Naive thymus-derived CD4-positive, alpha-beta T cell (primary cell): ENCODE results near the gene HBG1. TPM values are rescaled to one million over a fixed set of nuclear protein-coding genes. Genes with fewer than 3 reads are reported as not detected.

Experiments
- ATAC-seq: fragments of 150-1000 bp; cut with Tn5 transposase; 2 replicates; pipeline ENCODE4 v1.10.0; 2021; ENCODE audit warnings: mild to moderate bottlenecking, moderate library complexity
- CTCF ChIA-PET: fragments of 350-600 bp; sonication (Branson Sonifier 250); formaldehyde crosslinking; loops from one replicate; lab custom pipeline; 2021; ENCODE audit warnings: antibody characterized with exemption; lab: Charles Lee
- POLR2A ChIA-PET: fragments of 350-600 bp; sonication (Branson Sonifier 250); formaldehyde crosslinking; loops from one replicate; lab custom pipeline; 2021; ENCODE audit warnings: antibody characterized with exemption, inconsistent platforms; lab: Charles Lee
- DNase-seq, 9 donors: peaks; one replicate each; pipeline versions ENCODE4 v3.0.0 to v3.0.0-alpha.2; 2020 to 2022; ENCODE audit warnings: mixed read lengths in 1 of 9
- H3K27ac ChIP-seq: one replicate; pipeline ENCODE4 v1.7.0; 2013; ENCODE audit warnings: mild to moderate bottlenecking, low read depth, low read length, moderate library complexity
- H3K27me3 ChIP-seq, 2 donors: one replicate each; pipeline ENCODE4 v1.7.0; 2013; ENCODE audit warnings: low read length in 2 of 2, mild to moderate bottlenecking in 2 of 2, moderate library complexity in 2 of 2; ENCODE audit not compliant: control insufficient read depth in 2 of 2, insufficient read depth in 2 of 2
- H3K36me3 ChIP-seq, 3 experiments: 1 replicate in 2 of 3; 2 replicates in 1 of 3; pipeline ENCODE4 v1.7.0; 2013; ENCODE audit warnings: low read length in 3 of 3, mild to moderate bottlenecking in 3 of 3, moderate library complexity in 1 of 3; ENCODE audit not compliant: insufficient read depth in 3 of 3, control insufficient read depth in 2 of 3
- H3K4me1 ChIP-seq, 2 donors: one replicate each; pipeline ENCODE4 v1.7.0; 2013; ENCODE audit warnings: low read length in 2 of 2, mild to moderate bottlenecking in 2 of 2, moderate library complexity in 1 of 2; ENCODE audit not compliant: control insufficient read depth in 2 of 2, insufficient read depth in 2 of 2
- H3K4me3 ChIP-seq: 2 replicates; pipeline ENCODE4 v1.7.0; 2013; ENCODE audit warnings: mild to moderate bottlenecking, low read length
- H3K9me3 ChIP-seq, 3 experiments: 1 replicate in 2 of 3; 2 replicates in 1 of 3; pipeline ENCODE4 v1.7.0; 2013; ENCODE audit warnings: low read length in 3 of 3; ENCODE audit not compliant: control insufficient read depth in 2 of 3
- H3K27ac Mint-ChIP-seq, 9 donors: one replicate each; pipeline ENCODE4 v1.8.0; 2020 to 2022; ENCODE audit warnings: mixed read lengths in 9 of 9, mild to moderate bottlenecking in 8 of 9, moderate library complexity in 5 of 9, inconsistent platforms in 2 of 9
- H3K27me3 Mint-ChIP-seq, 5 donors: one replicate each; pipeline ENCODE4 v1.8.0; 2021 to 2022; ENCODE audit warnings: mixed read lengths in 5 of 5, mild to moderate bottlenecking in 1 of 5
- H3K36me3 Mint-ChIP-seq, 5 donors: one replicate each; pipeline ENCODE4 v1.8.0; 2020 to 2022; ENCODE audit warnings: mixed read lengths in 5 of 5, mild to moderate bottlenecking in 3 of 5, inconsistent platforms in 1 of 5
- H3K4me1 Mint-ChIP-seq, 7 donors: one replicate each; pipeline ENCODE4 v1.8.0; 2020 to 2022; ENCODE audit warnings: mixed read lengths in 7 of 7, mild to moderate bottlenecking in 3 of 7, inconsistent platforms in 1 of 7
- H3K4me3 Mint-ChIP-seq, 10 donors: one replicate each; pipeline ENCODE4 v1.8.0; 2020 to 2022; ENCODE audit warnings: mild to moderate bottlenecking in 10 of 10, mixed read lengths in 10 of 10, moderate library complexity in 6 of 10, inconsistent platforms in 2 of 10
- H3K9me3 Mint-ChIP-seq, 11 donors: one replicate each; pipeline ENCODE4 v1.8.0; 2020 to 2022; ENCODE audit warnings: mixed read lengths in 11 of 11, mild to moderate bottlenecking in 4 of 11, inconsistent platforms in 1 of 11, moderate library complexity in 1 of 11
- intact Hi-C, 2 donors: fragments of 100-400 bp; cut with micrococcal nuclease; formaldehyde crosslinking; loops; one replicate each; pipeline ENCODE4 v1.15.1; 2023
- polyA plus RNA-seq, 2 donors: library from polyadenylated mRNA; unstranded; fragments of 300-500 nt; fragmentation: Illumina TruSeq; gene quantifications; one replicate each; pipeline ENCODE4 v1.2.3, GENCODE V29; 2021
- total RNA-seq, 6 experiments: library from RNA in 5 of 6; stranded (reverse) in 5 of 6; gene quantifications; 1 replicate in 5 of 6; 2 replicates in 1 of 6; pipeline ENCODE4 v1.2.3 and lab custom pipeline; 2021 to 2026

The HBG1 gene
- total and polyA plus RNA-seq, 7 experiments from 2014 or later = not detected

GRCh38 chr11:5225480-5225871, 24.2 kb downstream of the HBG1 start:
- Histone ChIP-seq H3K36me3 (no peaks in the 10 kb centered on the region), H3K4me3 (no peak overlapping the region), H3K27me3 (no peaks in the 10 kb centered on the region), H3K9me3 (no peaks in the 10 kb centered on the region), H3K4me1 (no peaks in the 10 kb centered on the region), H3K27ac (no peak overlapping the region)
- no peak for ATAC-seq
- Mint-ChIP-seq H3K27me3 (peaks cover 0 to 17% (median 5%) of the 10 kb centered on the region in 5 donors), H3K36me3 (no peaks in the 10 kb centered on the region), H3K4me1 (no peaks in the 10 kb centered on the region), H3K27ac (no peak overlapping the region), H3K9me3 (peaks cover 0 to 14% (median 0%) of the 10 kb centered on the region in 11 donors), H3K4me3 (no peak overlapping the region)
- intact Hi-C loops = no loop called here
- CTCF ChIA-PET = no interaction called here
- DNase-seq = no peak
- POLR2A ChIA-PET = no interaction called here

DNA sequence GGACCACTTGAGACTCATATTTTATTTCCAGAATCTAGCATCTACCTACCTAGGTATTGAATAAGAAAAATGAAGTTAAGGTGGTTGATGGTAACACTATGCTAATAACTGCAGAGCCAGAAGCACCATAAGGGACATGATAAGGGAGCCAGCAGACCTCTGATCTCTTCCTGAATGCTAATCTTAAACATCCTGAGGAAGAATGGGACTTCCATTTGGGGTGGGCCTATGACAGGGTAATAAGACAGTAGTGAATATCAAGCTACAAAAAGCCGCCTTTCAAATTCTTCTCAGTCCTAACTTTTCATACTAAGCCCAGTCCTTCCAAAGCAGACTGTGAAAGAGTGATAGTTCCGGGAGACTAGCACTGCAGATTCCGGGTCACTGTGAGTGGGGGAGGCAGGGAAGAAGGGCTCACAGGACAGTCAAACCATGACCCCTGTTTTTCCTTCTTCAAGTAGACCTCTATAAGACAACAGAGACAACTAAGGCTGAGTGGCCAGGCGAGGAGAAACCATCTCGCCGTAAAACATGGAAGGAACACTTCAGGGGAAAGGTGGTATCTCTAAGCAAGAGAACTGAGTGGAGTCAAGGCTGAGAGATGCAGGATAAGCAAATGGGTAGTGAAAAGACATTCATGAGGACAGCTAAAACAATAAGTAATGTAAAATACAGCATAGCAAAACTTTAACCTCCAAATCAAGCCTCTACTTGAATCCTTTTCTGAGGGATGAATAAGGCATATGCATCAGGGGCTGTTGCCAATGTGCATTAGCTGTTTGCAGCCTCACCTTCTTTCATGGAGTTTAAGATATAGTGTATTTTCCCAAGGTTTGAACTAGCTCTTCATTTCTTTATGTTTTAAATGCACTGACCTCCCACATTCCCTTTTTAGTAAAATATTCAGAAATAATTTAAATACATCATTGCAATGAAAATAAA, 24.8 kb downstream of the HBG1 start:
- Histone ChIP-seq H3K4me3 (no peak overlapping the region), H3K9me3 (no peaks in the 10 kb centered on the region), H3K27ac (no peak overlapping the region), H3K27me3 (no peaks in the 10 kb centered on the region), H3K4me1 (no peaks in the 10 kb centered on the region), H3K36me3 (no peaks in the 10 kb centered on the region)
- ChIA-PET CTCF (no interaction called here), POLR2A (no interaction called here)
- H3K36me3 Mint-ChIP-seq = no peaks in the 10 kb centered on the region
- H3K27me3 Mint-ChIP-seq = peaks cover 0 to 17% (median 5%) of the 10 kb centered on the region in 5 donors
- intact Hi-C loops = no loop called here
- no peak overlapping the region for H3K27ac Mint-ChIP-seq
- no peaks in the 10 kb centered on the region for H3K4me1 Mint-ChIP-seq
- H3K4me3 Mint-ChIP-seq = no peak overlapping the region
- ATAC-seq (no peak), DNase-seq (no peak)
- peaks cover 0 to 16% (median 0%) of the 10 kb centered on the region in 11 donors for H3K9me3 Mint-ChIP-seq

DNA sequence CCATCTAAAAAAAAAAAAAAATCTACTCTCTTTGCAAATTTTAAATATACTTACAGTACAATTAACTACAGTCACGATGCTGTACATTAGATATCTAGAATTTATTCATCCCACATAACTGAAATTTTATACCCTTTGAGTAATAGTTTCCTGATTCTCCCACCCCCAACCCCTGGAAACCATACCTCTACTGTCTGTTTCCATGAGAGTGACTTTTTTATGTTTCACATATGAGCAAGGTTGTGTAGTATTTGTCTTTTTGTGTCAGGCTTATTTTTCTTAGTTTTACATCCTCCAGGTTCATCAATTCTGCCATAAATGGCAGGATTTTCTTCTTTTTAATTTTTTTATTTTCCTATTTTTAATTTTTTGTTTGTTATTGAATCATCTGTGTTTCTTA, 26.0 kb downstream of the HBG1 start:
- intact Hi-C loops = no loop called here
- H3K9me3 ChIP-seq = no peaks in the 10 kb centered on the region
- H3K27me3 ChIP-seq = no peaks in the 10 kb centered on the region
- ChIA-PET POLR2A (no interaction called here), CTCF (interaction anchor here (0.6 kb wide), 1 partner anchor 110 kb away, joined by 4 read pairs; no protein-coding TSS in a partner anchor)
- no peak overlapping the region for H3K27ac ChIP-seq
- H3K27me3 Mint-ChIP-seq = peaks cover 0 to 17% (median 5%) of the 10 kb centered on the region in 5 donors
- H3K27ac Mint-ChIP-seq = no peak overlapping the region
- no peak overlapping the region for H3K4me3 ChIP-seq
- ATAC-seq (no peak), DNase-seq (no peak)
- H3K36me3 ChIP-seq = no peaks in the 10 kb centered on the region
- H3K4me1 ChIP-seq = no peaks in the 10 kb centered on the region
- H3K9me3 Mint-ChIP-seq = peaks cover 0 to 20% (median 4%) of the 10 kb centered on the region in 11 donors
- H3K4me1 Mint-ChIP-seq = no peaks in the 10 kb centered on the region
- H3K36me3 Mint-ChIP-seq = no peaks in the 10 kb centered on the region
- no peak overlapping the region for H3K4me3 Mint-ChIP-seq

DNA sequence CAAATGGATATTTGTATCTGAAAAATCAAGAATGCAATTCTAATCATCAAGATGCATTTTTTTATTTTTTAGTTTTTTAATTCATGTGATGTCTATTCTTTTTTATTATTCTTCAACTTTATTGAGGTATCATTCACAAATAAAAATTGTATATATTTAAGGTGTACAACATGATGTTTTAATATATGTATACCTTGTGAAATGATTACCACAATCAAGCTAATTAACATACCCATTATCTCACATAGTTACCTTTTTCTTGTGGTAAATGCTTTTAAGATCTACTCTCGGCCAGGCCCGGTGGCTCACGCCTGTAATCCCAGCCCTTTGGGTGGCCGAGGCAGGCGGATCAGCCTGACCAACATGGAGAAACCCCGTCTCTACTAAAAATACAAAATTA, 26.5 kb downstream of the HBG1 start:
- Histone ChIP-seq H3K27ac (no peak overlapping the region), H3K36me3 (no peaks in the 10 kb centered on the region), H3K27me3 (no peaks in the 10 kb centered on the region), H3K4me1 (no peaks in the 10 kb centered on the region), H3K9me3 (no peaks in the 10 kb centered on the region), H3K4me3 (no peak overlapping the region)
- H3K27ac Mint-ChIP-seq = no peak overlapping the region
- H3K4me1 Mint-ChIP-seq = no peaks in the 10 kb centered on the region
- DNase-seq (no peak), ATAC-seq (no peak)
- POLR2A ChIA-PET = no interaction called here
- H3K9me3 Mint-ChIP-seq = peaks cover 0 to 23% (median 4%) of the 10 kb centered on the region in 11 donors
- CTCF ChIA-PET = interaction anchor here (0.6 kb wide), 1 partner anchor 109 kb away, joined by 4 read pairs; no protein-coding TSS in a partner anchor
- H3K36me3 Mint-ChIP-seq = no peaks in the 10 kb centered on the region
- H3K27me3 Mint-ChIP-seq = peaks cover 0 to 17% (median 5%) of the 10 kb centered on the region in 5 donors
- intact Hi-C loops = no loop called here
- H3K4me3 Mint-ChIP-seq = no peak overlapping the region

- Mint-ChIP-seq H3K9me3 (peaks cover 0 to 4% (median 0%) of the 10 kb centered on the region in 11 donors), H3K36me3 (no peaks in the 10 kb centered on the region), H3K27ac (no peak overlapping the region), H3K4me3 (no peak overlapping the region), H3K27me3 (no peaks in the 10 kb centered on the region), H3K4me1 (no peaks in the 10 kb centered on the region)
- H3K36me3 ChIP-seq = no peaks in the 10 kb centered on the region
- no peaks in the 10 kb centered on the region for H3K27me3 ChIP-seq
- H3K4me3 ChIP-seq = no peak overlapping the region
- H3K9me3 ChIP-seq = no peaks in the 10 kb centered on the region
- no peaks in the 10 kb centered on the region for H3K4me1 ChIP-seq
- DNase-seq = no peak
- intact Hi-C loops = no loop called here
- no peak for ATAC-seq
- ChIA-PET POLR2A (no interaction called here), CTCF (no interaction called here)
- H3K27ac ChIP-seq = no peak overlapping the region
These were observed 39.2 kb downstream of the HBG1 start for GRCh38 chr11:5210376-5210885.

DNA sequence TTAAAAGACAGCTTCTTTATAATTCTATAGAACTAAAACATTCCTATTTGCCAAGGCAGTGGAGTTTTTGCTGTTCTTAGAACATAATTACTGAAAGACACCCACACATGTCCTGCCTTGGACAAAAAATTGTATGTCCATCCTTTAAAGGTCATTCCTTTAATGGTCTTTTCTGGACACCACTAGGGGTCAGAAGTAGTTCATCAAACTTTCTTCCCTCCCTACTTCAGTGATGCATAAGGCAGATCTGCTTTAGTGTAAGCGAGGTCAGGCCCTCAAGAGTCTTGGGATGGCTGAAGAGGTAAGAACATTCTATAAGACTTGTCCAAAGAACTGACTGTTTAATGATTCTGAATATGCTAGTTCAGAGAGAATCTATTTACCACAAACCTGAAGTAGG, 44.9 kb downstream of the HBG1 start:
- no peak for DNase-seq
- no peak overlapping the region for H3K4me3 ChIP-seq
- H3K36me3 ChIP-seq = no peaks in the 10 kb centered on the region
- H3K9me3 Mint-ChIP-seq = no peaks in the 10 kb centered on the region
- no peak for ATAC-seq
- no peak overlapping the region for H3K27ac ChIP-seq
- intact Hi-C loops = no loop called here
- H3K4me1 Mint-ChIP-seq = no peaks in the 10 kb centered on the region
- no peak overlapping the region for H3K27ac Mint-ChIP-seq
- H3K27me3 Mint-ChIP-seq = peaks cover 0 to 23% (median 5%) of the 10 kb centered on the region in 5 donors
- ChIA-PET CTCF (no interaction called here), POLR2A (no interaction called here)
- no peaks in the 10 kb centered on the region for H3K9me3 ChIP-seq
- no peak overlapping the region for H3K4me3 Mint-ChIP-seq
- no peaks in the 10 kb centered on the region for H3K36me3 Mint-ChIP-seq
- no peaks in the 10 kb centered on the region for H3K4me1 ChIP-seq
- no peaks in the 10 kb centered on the region for H3K27me3 ChIP-seq
